Stomach (tissue), 4 donors: ENCODE measurements around the gene PCF11.

Experiments used
- EP300 ChIP-seq: sonication (generic); formaldehyde crosslinking; IDR thresholded peaks from one replicate; pipeline ENCODE4 v1.6.1; 2017; ENCODE audit warnings: antibody characterized with exemption
- POLR2A ChIP-seq, 4 donors: fragments of 450-650 bp; IDR thresholded peaks; one replicate each; pipeline ENCODE4 v1.6.1; 2016; ENCODE audit warnings: antibody characterized with exemption in 4 of 4, control low read depth in 2 of 4, mild to moderate bottlenecking in 1 of 4, moderate library complexity in 1 of 4
- POLR2AphosphoS5 ChIP-seq, 3 donors: sonication (generic); formaldehyde crosslinking; IDR thresholded peaks; one replicate each; pipeline ENCODE4 v1.6.1; 2016; ENCODE audit warnings: antibody characterized with exemption in 3 of 3
- TF ChIP-seq, protein P1 (sequence below), 7 experiments: fragments of 450-650 bp in 4 of 7; fragments of 200-600 bp in 3 of 7; sonication (generic) in 3 of 7; IDR thresholded peaks; one replicate each; pipeline ENCODE4 v1.5.1; 2016 to 2019; ENCODE audit warnings: antibody characterized with exemption in 7 of 7, control low read depth in 2 of 7, mild to moderate bottlenecking in 1 of 7

DNA sequence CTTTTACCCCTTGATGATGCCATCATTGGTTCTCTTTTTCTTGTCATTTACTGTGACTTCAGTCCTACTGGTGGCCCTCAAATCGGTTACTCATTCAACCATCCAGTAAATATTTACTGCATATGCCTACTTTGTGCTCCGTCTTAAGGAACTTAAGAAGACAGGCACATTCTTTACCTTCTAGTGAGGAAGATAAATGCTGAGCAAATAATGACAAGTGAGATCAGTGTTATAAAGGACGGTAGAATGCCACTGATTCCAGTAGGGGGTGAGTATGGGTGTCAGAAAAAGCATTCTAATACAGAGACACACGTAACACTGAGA is 38.2 kb downstream of the PCF11 start:
- TF ChIP-seq POLR2A (IDR thresholded peaks at IDR 0.05) (no peak), POLR2AphosphoS5 (IDR thresholded peaks at IDR 0.05) (no peak), EP300 (no peak)
- TF ChIP-seq, protein P1, sequence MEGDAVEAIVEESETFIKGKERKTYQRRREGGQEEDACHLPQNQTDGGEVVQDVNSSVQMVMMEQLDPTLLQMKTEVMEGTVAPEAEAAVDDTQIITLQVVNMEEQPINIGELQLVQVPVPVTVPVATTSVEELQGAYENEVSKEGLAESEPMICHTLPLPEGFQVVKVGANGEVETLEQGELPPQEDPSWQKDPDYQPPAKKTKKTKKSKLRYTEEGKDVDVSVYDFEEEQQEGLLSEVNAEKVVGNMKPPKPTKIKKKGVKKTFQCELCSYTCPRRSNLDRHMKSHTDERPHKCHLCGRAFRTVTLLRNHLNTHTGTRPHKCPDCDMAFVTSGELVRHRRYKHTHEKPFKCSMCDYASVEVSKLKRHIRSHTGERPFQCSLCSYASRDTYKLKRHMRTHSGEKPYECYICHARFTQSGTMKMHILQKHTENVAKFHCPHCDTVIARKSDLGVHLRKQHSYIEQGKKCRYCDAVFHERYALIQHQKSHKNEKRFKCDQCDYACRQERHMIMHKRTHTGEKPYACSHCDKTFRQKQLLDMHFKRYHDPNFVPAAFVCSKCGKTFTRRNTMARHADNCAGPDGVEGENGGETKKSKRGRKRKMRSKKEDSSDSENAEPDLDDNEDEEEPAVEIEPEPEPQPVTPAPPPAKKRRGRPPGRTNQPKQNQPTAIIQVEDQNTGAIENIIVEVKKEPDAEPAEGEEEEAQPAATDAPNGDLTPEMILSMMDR (IDR thresholded peaks at IDR 0.05): no peak
